Adrenal gland (tissue), 5 donors: Measurements from ENCODE around the gene TRIP11.

Experiments
- POLR2A ChIP-seq, 2 donors: fragments of 450-650 bp; IDR thresholded peaks; one replicate each; pipeline ENCODE4 v1.6.1; 2017; ENCODE audit warnings: antibody characterized with exemption in 2 of 2, mild to moderate bottlenecking in 2 of 2, moderate library complexity in 1 of 2
- TF ChIP-seq, protein P1 (sequence below), 6 experiments: fragments of 450-650 bp in 4 of 6; fragments of 200-600 bp in 2 of 6; sonication (generic) in 1 of 6; IDR thresholded peaks; 1 replicate in 5 of 6; 2 replicates in 1 of 6; pipeline versions ENCODE4 v1.5.1 to v1.8.0; 2016 to 2021; ENCODE audit warnings: antibody characterized with exemption in 6 of 6, mild to moderate bottlenecking in 2 of 6, moderate library complexity in 1 of 6
- donor health status: DM: no; HTN: no; CAD: no.

DNA sequence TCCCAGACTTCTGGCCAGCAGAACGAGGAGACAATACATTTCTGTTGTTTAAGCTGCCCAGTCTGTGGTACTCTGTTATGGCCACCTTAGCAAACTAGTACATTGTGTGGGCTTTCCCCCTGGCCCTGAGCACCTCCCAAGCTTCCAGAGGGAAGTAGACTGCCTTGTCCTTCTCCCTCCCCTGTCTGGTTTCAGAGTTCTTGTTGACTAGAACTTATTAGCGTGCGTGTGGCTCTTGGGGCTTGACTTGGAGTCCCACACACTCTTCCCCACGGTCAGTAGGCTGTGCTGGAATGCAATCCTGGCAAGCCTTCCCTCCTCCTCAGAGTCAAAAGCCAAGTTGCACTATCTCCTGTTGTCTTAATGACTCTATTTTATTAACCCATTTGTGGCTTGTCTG lies 120.0 kb downstream of the TRIP11 start:
- TF ChIP-seq, protein P1, sequence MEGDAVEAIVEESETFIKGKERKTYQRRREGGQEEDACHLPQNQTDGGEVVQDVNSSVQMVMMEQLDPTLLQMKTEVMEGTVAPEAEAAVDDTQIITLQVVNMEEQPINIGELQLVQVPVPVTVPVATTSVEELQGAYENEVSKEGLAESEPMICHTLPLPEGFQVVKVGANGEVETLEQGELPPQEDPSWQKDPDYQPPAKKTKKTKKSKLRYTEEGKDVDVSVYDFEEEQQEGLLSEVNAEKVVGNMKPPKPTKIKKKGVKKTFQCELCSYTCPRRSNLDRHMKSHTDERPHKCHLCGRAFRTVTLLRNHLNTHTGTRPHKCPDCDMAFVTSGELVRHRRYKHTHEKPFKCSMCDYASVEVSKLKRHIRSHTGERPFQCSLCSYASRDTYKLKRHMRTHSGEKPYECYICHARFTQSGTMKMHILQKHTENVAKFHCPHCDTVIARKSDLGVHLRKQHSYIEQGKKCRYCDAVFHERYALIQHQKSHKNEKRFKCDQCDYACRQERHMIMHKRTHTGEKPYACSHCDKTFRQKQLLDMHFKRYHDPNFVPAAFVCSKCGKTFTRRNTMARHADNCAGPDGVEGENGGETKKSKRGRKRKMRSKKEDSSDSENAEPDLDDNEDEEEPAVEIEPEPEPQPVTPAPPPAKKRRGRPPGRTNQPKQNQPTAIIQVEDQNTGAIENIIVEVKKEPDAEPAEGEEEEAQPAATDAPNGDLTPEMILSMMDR (IDR thresholded peaks at IDR 0.05), result no peak
- TF ChIP-seq POLR2A (IDR thresholded peaks at IDR 0.05), result no peak
